ENCODE measurements around the gene CLEC4M. TPM values are rescaled to one million over a fixed set of nuclear protein-coding genes. Genes with fewer than 3 reads are reported as not detected.

The CLEC4M gene
- total and polyA plus RNA-seq, 8 donors = 1.8 TPM; not detected in 7

DNA sequence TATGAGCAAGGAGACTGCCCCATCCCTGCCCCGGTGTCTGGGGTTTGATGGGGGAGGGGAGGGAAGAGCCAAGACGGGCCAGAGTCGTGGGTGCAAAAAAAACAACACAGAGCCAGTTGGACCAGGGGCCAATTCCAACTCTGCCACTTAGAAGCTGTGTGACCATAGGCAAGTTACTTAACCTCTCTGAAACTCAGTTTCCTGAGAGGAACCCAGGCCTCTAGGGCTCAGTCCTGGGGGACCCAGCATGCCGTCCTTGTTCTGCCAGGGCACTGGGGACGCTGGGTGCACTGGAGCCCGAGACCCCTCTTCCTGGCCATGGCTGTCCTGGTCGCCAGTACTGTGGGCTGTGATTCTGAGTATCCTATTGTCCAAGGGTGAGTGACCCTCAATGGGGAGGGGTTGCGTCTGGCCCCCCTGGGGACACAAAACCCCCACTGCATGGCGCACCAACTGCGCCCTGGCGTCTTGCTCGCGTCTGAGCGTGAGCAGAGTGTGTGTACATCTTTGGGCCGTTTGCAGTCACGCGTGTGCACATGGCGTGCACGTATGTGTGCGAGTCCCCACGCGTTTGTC is 24.6 kb downstream of the CLEC4M start:
- H3K27me3 ChIP-seq = peaks cover 18 to 88% (median 41%) of the 10 kb centered on the region in 3 donors
- peaks cover 0 to 9% (median 0%) of the 10 kb centered on the region in 4 donors for H3K9me3 ChIP-seq
- no peak for DNase-seq
- H3K4me3 ChIP-seq = no peak overlapping the region
- TF ChIP-seq POLR2A (IDR thresholded peaks at IDR 0.05) (no peak), EP300 (IDR thresholded peaks at IDR 0.05) (no peak), POLR2AphosphoS5 (IDR thresholded peaks at IDR 0.05) (no peak)
- TF ChIP-seq, protein P1, sequence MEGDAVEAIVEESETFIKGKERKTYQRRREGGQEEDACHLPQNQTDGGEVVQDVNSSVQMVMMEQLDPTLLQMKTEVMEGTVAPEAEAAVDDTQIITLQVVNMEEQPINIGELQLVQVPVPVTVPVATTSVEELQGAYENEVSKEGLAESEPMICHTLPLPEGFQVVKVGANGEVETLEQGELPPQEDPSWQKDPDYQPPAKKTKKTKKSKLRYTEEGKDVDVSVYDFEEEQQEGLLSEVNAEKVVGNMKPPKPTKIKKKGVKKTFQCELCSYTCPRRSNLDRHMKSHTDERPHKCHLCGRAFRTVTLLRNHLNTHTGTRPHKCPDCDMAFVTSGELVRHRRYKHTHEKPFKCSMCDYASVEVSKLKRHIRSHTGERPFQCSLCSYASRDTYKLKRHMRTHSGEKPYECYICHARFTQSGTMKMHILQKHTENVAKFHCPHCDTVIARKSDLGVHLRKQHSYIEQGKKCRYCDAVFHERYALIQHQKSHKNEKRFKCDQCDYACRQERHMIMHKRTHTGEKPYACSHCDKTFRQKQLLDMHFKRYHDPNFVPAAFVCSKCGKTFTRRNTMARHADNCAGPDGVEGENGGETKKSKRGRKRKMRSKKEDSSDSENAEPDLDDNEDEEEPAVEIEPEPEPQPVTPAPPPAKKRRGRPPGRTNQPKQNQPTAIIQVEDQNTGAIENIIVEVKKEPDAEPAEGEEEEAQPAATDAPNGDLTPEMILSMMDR (IDR thresholded peaks at IDR 0.05) = no peak
- no peaks in the 10 kb centered on the region for H3K36me3 ChIP-seq
- intact Hi-C loops (cut with DNase I; ENCODE audit: low total_unique reads) = no loop called here
- peaks cover 0 to 24% (median 13%) of the 10 kb centered on the region in 4 donors for H3K4me1 ChIP-seq
- no peak overlapping the region for H3K27ac ChIP-seq
- WGBS, 5 donors = 9 to 18% (median 11%) methylated on average over 13 to 22 of the region's 22 CpGs

GRCh38 chr19:7788178-7788932 is 25.3 kb downstream of the CLEC4M start:
- WGBS, 5 donors = 3 to 10% (median 4%) methylated on average over 16 to 67 of the region's 67 CpGs
- DNase-seq = peak in 1 of 2 donors; percentile 31
- intact Hi-C loops (cut with DNase I; ENCODE audit: low total_unique reads) = no loop called here
- H3K36me3 ChIP-seq = no peaks in the 10 kb centered on the region
- peaks cover 0 to 24% (median 13%) of the 10 kb centered on the region in 4 donors for H3K4me1 ChIP-seq
- TF ChIP-seq POLR2A (IDR thresholded peaks at IDR 0.05) (no peak), POLR2AphosphoS5 (IDR thresholded peaks at IDR 0.05) (no peak), EP300 (IDR thresholded peaks at IDR 0.05) (no peak)
- TF ChIP-seq, protein P1 (IDR thresholded peaks at IDR 0.05) = no peak
- no peak overlapping the region for H3K27ac ChIP-seq
- H3K4me3 ChIP-seq = peak overlapping the region in 2 of 4 donors; percentile 1 to 16
- peaks cover 18 to 81% (median 41%) of the 10 kb centered on the region in 3 donors for H3K27me3 ChIP-seq
- H3K9me3 ChIP-seq = peaks cover 0 to 9% (median 0%) of the 10 kb centered on the region in 4 donors

- intact Hi-C loops (cut with DNase I; ENCODE audit: low total_unique reads) = no loop called here
- DNase-seq = no peak
- Histone ChIP-seq H3K27me3 (peaks cover 18 to 76% (median 38%) of the 10 kb centered on the region in 3 donors), H3K4me3 (peak overlapping the region in 2 of 4 donors; percentile 1 to 16), H3K36me3 (no peaks in the 10 kb centered on the region), H3K9me3 (peaks cover 0 to 9% (median 0%) of the 10 kb centered on the region in 4 donors), H3K4me1 (peaks cover 0 to 24% (median 13%) of the 10 kb centered on the region in 4 donors), H3K27ac (no peak overlapping the region)
- WGBS, 5 donors = 0 to 4% (median 1%) methylated on average over 9 to 23 of the region's 23 CpGs
- TF ChIP-seq POLR2AphosphoS5 (IDR thresholded peaks at IDR 0.05) (no peak), POLR2A (IDR thresholded peaks at IDR 0.05) (no peak), EP300 (IDR thresholded peaks at IDR 0.05) (no peak)
- TF ChIP-seq, protein P1 (IDR thresholded peaks at IDR 0.05) = no peak
These were observed 25.9 kb downstream of the CLEC4M start for GRCh38 chr19:7788933-7789323.

DNA sequence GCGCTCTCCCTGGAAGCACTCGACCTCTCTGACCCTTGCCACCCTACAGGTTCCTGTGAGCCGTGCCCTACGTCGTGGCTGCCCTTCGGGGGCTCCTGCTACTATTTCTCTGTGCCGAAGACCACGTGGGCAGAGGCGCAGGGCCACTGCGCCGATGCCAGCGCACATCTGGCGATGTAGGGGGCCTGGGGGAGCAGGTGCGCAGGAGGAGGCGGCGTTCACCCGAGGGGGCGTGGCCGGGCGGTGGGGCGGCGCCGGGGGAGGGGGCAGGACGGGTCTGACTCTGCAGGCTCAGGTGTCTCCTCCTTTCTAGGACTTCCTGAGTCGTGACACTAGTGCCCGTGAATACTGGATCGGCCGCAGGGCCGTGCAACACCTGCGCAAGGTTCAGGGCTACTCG is 26.4 kb downstream of the CLEC4M start:
- WGBS, 5 donors = 5 to 12% (median 6%) methylated on average over 21 to 31 of the region's 31 CpGs
- Histone ChIP-seq H3K4me1 (peaks cover 0 to 24% (median 13%) of the 10 kb centered on the region in 4 donors), H3K9me3 (peaks cover 0 to 9% (median 0%) of the 10 kb centered on the region in 4 donors), H3K4me3 (peak overlapping the region in 1 of 4 donors; percentile 16), H3K27ac (no peak overlapping the region), H3K27me3 (peaks cover 18 to 72% (median 34%) of the 10 kb centered on the region in 3 donors), H3K36me3 (no peaks in the 10 kb centered on the region)
- DNase-seq = peak in 1 of 2 donors; percentile 24
- TF ChIP-seq POLR2AphosphoS5 (IDR thresholded peaks at IDR 0.05) (no peak), EP300 (IDR thresholded peaks at IDR 0.05) (no peak), POLR2A (IDR thresholded peaks at IDR 0.05) (no peak)
- TF ChIP-seq, protein P1 (IDR thresholded peaks at IDR 0.05) = no peak
- intact Hi-C loops (cut with DNase I; ENCODE audit: low total_unique reads) = no loop called here
